Measurements from ENCODE around the gene CRIP3.

Gene CRIP3

DNA sequence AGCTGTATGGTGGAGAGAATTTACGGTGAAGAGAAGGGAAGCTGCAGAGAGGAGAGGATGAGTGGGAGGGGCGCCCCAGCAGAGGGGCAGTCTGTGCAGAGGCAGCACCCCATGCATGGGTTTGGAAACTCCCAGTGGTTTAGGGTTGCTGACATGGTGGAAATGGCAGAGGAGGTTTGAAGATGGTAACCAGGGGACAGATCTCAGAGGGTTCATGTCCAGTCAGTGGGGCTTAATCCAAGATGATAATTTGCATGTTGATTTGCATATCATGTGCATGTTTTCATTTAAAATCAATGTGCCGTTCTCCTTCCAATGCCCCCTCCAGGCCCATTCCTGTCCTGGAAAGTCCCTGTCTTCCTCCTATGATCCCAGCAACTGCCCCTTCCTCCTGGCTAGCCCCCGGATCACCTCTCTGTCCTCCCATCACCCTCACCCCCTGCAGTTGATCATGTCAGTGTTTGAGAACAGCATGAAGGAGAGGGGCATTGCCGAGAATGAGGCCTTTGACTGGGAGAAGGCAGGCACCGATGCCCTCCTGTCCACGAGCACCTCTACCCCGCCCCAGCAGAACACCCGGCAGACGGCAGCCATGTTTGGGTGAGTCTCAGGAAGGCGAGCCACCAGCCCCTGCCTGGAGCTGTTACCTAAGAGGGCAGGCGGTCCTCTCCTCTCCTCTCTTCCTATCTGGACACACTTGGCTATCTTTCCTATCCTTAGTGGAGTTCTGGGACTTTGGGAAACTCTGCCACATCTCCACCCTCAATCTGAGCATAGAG is 51.1 kb downstream of the CRIP3 start:
- FAIRE-seq (no peak), DNase-seq (ENCODE audit: low spot score) (no peak)

DNA sequence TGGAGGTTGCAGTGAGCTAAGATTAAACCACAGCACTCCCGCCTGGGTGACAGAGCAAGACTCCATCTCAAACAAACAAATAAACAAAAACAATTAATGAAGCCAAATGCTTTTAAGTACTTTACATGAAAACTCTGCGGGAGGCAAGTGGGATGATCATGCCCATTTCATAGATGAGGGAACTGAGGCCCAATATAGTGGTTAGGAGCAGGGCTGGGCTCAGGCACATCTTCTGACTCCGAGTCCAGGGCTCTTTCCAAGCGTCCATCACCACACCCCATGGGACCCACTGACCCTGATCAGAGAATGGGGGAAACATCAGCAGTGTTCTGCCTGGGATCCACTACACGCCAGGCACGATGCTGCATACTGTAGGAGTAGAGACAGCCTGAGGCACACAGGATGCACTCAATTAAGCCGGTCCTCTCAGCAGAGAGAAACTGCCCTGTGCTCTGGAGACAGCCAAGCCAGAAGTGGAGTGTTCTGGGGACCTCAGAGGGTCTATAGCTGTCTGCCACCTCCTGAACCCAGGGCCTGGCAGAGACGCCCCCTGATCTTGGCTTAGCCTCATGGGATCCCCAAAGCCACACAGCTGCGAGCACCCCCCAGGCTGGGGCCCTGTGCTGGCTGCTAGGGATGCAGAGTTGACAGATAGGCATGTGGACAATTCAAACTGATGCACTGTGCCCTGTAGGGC is 51.8 kb downstream of the CRIP3 start:
- FAIRE-seq (no peak), DNase-seq (ENCODE audit: low spot score) (no peak)
